NCI-H510A treated with DMSO at 0.1 percent for 48 hours (cell line): ENCODE results near the gene THSD7A.
"Not testable (repeated sequence)": the region's sequence is repeated elsewhere in the genome, so short reads cannot be mapped to it uniquely, and the experiment has no call there.

Experiments used
- DNase-seq: peaks from one replicate; lab custom pipeline; 2025; lab: John Stamatoyannopoulos, UW

THSD7A gene

DNA sequence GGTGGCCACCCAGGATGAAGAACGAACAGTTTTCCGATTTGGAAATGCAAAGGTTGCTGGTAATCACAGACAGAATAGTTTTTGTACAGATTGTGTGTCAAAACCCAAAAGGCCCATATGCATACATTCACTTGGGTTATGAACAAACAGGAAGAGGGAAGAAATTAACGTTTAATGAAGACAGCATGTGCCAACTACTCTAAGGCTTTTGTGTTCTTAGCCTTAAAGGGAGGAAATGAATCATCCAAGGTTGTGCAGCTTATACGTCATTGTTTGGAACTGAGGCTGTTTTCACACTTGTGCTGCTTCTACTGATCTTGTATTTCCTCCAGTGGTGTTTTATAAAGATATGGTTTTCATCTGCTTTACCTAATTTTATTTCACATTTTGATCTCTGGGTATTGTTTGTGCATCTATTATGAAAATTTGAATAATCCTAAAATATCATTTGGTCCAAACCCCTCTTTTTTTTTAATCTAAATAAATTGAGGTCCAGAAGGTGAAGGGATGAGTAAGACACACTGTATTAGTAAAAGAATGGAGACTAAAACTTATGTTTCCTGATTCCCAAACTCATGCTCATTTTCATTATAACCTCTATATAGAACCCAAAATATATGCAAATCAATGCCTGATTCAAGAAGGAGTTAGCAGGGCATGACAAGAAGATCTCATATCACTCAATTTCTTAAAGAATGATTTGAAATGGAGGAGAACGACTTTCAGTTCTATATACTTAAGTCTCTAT, 373.1 kb downstream of the THSD7A start:
- no peak for DNase-seq

GRCh38 chr7:11457419-11457818, 374.6 kb downstream of the THSD7A start:
- no peak for DNase-seq

DNA sequence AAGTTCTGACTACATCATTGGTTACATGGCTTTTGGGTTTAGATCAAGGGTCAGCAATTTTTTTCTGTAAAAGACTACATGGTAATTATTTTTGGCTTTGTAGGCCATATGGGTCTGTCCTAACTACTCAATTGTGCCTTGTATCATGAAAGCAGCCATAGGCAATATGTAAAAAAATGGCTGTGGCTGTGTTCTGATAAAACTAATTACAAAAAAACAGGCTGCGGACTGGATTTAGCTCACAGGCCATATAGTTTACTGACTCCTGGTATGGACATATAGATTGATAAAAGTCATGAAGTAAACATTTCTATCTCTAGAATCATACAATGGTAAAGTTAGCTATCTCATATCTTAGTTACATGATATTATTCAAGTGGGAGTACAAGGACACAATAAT, 375.4 kb downstream of the THSD7A start:
- DNase-seq, result no peak

- DNase-seq, result no peak
These were observed 379.5 kb downstream of the THSD7A start for GRCh38 chr7:11452476-11452875.

DNA sequence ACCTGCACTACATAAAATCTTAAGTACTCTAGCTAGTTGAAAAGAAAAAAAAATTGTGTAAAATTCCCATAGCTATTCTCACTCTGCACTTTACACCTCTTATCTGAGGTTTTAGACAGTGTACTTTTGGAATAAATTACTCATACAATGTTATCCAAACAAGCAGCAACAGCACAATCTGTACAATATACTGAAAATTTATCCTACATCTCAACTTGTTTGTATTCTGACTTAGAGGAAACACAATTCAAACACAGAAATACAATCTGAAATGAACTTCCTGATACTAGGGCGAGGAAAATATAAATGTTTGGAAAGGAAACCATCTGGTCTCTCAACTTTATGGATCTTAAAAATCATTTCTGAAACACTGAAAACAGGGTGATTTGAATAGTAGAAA, 381.7 kb downstream of the THSD7A start:
- DNase-seq, result no peak

- DNase-seq, result no peak
These were observed 382.7 kb downstream of the THSD7A start for GRCh38 chr7:11449316-11449715.

DNA sequence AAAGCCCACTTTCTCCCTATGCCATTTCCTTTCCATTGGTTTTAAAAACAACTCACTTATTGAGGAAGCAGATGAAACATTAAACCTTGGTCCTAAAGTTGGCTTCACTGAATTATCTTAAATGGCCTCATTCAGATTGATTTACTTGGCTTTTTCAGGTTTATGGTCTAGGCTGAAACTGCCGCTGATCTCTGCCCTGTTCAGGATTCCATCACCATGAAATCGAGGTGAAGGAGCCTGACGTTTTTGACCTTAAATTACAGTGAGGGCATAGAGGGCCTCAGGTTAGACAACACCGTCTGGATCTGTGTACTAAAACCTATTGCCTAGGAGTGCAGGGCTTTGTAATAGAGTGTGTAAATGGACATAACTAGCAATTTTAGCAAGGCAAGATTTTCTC, 383.7 kb downstream of the THSD7A start:
- no peak for DNase-seq

GRCh38 chr7:11447106-11447505, 384.9 kb downstream of the THSD7A start:
- DNase-seq, result no peak

DNA sequence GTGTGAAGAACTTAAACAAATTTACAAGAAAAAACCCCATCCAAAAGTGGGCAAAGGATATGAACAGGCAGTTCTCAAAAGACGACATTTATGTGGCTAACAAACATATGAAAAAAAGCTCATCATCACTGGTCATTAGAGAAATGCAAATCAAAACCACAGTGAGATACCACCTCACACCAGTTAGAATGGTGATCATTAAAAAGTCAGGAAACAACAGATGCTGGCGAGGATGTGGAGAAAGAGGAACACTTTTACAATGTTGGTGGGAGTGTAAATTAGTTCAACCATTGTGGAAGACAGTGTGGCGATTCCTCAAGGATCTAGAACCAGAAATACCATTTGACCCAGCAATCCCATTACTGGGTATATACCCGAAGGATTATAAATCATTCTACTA, 388.1 kb downstream of the THSD7A start:
- not testable (repeated sequence) for DNase-seq

- no peak for DNase-seq
These were observed 394.0 kb downstream of the THSD7A start for GRCh38 chr7:11437994-11438393.

GRCh38 chr7:11436773-11437524, 395.0 kb downstream of the THSD7A start:
- DNase-seq, result no peak

DNA sequence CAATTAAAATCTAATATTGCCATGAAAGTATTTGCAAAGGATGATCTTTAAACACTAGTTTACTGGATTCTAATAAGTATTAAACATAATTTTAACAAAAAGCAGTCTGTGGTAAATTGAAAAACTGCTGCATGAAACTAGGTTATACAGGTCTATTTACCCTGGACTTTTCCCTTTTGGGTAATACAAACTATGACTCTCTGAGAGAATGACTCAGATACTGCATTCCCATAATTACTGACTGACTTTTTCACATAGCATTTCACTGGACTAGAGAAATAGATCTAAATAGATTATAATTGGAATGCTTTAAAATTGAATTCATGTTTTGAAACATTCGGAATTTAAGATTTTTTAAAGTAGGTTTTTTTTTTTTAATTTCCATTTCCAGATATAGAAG, 395.7 kb downstream of the THSD7A start:
- DNase-seq, result no peak

GRCh38 chr7:11434366-11434765, 397.6 kb downstream of the THSD7A start:
- DNase-seq, result no peak

GRCh38 chr7:11430841-11431240, 401.2 kb downstream of the THSD7A start:
- DNase-seq, result no peak

DNA sequence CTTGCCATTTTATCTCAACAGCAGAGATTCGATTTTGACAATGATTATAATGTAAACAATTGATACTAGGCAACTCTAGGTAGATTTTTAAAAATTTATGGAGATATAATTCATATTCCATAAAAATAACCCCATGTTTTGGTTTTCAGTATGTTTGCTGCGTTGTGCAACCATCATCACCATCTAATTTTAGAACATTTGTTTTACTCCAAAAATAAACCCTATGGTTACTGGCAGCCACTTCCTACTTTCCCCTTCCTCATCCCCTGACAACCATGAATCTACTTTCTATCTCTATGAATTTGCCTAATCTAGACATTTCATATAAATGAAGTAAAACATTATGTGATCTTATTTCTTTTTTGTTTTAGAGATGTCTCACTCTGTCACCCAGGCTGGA, 401.9 kb downstream of the THSD7A start:
- no peak for DNase-seq

DNA sequence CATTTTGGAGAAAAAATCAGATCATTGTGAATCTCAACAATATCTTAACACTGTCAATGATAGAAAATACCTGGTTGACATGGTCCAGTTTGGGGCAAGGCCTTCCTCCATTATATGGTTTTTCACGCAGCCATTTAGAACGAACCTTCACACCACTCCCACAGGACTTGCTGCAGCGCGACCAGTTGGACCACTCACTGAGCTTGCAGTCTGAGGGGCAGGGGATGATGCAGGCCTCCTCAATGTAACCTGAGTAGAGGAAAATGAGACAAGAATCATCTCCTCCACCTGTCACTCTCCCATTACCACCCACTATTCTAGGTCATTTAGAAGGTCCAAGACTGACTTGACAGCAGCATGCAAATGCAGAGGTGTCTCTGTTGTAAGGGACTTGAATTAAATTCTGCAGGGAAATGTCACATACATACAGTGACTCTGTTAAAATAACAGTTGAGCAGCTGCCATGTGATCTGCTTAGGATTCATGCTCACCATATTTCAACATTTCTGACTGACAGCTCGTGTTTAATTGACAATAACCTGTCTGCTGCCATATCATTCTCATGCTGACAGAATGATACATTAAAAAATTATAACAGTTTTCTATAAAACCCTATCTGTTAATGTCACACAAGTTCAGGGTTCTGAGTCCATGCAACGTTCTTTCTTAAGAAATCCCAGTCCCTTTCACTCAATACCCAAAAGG, 403.0 kb downstream of the THSD7A start:
- DNase-seq, result no peak

DNA sequence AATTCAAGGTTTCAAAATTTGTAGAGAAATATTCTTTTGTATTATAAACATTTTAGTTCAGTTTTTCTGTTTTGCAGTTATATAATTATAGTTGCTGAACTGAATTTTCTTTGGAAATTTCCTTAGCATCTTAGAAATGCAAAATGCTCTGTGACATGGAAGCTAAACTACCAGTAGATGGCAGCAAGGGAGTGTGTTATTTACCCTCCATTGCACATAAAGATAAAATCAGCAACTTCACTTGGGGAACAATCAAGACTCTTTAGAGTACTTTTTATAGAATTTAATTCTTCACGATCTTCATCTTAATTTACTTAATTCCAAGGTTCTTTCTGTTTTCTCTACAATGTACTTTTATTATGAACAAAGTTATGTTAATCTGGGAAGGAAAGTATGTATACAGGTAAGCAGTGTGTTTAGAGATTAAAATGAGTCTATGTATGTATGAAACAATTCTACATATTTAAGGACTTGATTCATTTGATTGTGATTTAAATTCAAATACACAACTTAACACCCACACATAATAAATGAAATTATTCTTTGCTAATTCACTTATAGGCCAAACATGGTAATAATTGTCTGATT, 404.2 kb downstream of the THSD7A start:
- DNase-seq, result peak; percentile 48

GRCh38 chr7:11424006-11424405, 408.0 kb downstream of the THSD7A start:
- DNase-seq, result no peak

DNA sequence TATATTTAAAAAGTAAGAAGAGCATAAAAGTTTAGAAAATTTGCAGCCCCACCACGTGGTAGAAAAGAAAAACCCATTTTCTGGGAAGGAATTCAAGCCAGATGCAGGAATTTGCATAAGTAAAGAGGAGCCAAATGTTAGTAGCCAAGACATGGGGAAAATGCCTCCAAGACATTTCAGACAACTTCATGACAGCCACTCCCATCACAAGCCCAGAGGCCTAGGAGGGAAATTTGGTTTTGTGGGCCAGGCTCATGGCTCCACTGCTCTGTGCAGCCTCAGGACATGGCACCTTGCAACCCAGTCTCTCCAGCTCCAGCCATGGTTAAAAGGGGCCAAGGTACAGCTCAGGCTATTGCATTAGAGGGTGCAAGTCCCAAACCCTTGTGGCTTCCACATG, 411.9 kb downstream of the THSD7A start:
- no peak for DNase-seq

- no peak for DNase-seq
These were observed 415.1 kb downstream of the THSD7A start for GRCh38 chr7:11416641-11417458.

- DNase-seq, result no peak
These were observed 416.9 kb downstream of the THSD7A start for GRCh38 chr7:11415101-11415500.

DNA sequence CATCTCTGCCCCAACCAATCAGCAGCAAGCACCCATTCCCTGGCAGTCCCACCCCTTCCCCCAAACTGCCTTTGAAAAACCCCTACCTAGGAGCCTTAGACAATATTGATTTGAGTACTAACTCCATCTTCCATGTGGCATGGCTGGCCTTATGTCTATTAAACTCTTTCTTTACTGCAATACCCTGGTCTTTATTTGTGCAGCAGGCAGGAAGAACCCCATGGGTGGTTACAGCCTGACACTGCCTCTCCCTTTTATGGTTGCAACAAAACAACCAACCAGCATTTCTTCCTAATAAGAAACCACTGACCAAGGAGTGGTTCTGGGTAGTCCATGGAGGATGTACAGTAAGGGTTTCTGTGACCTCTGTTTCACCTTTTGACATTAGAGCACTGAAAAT, 418.1 kb downstream of the THSD7A start:
- no peak for DNase-seq
